ENCODE measurements around the gene SLC25A39.

SLC25A39 gene

GRCh38 chr17:44287651-44288050 is 37.0 kb downstream of the SLC25A39 start:
- H3K27ac Mint-ChIP-seq (ENCODE audit: low read depth): no peak overlapping the region
- no peaks in the 10 kb centered on the region for H3K9me3 Mint-ChIP-seq
- ATAC-seq (replicated peaks; ENCODE audit: extremely low read depth, poor library complexity, severe bottlenecking): no peak
- peaks cover 25% of the 10 kb centered on the region for H3K27me3 Mint-ChIP-seq
- H3K4me1 Mint-ChIP-seq: no peaks in the 10 kb centered on the region
- no peak overlapping the region for H3K4me3 Mint-ChIP-seq
- DNase-seq (ENCODE audit: low spot score in 2 of 2): no peak
- no peaks in the 10 kb centered on the region for H3K36me3 Mint-ChIP-seq (ENCODE audit: insufficient read depth)

- Mint-ChIP-seq H3K36me3 (ENCODE audit: insufficient read depth) (no peaks in the 10 kb centered on the region), H3K4me1 (peaks cover 12% of the 10 kb centered on the region), H3K27me3 (peaks cover 16% of the 10 kb centered on the region), H3K27ac (ENCODE audit: low read depth) (no peak overlapping the region), H3K9me3 (no peaks in the 10 kb centered on the region), H3K4me3 (no peak overlapping the region)
- DNase-seq (ENCODE audit: low spot score in 2 of 2): no peak
- ATAC-seq (replicated peaks; ENCODE audit: extremely low read depth, poor library complexity, severe bottlenecking): no peak
Observed at GRCh38 chr17:44284024-44284400, 40.6 kb downstream of the SLC25A39 start.

- Mint-ChIP-seq H3K9me3 (no peaks in the 10 kb centered on the region), H3K4me3 (no peak overlapping the region), H3K27me3 (peaks cover 11% of the 10 kb centered on the region), H3K4me1 (peaks cover 12% of the 10 kb centered on the region), H3K36me3 (ENCODE audit: insufficient read depth) (no peaks in the 10 kb centered on the region), H3K27ac (ENCODE audit: low read depth) (no peak overlapping the region)
- ATAC-seq (replicated peaks; ENCODE audit: extremely low read depth, poor library complexity, severe bottlenecking) (no peak), DNase-seq (ENCODE audit: low spot score in 2 of 2) (no peak)
Observed at GRCh38 chr17:44283344-44284023, 41.1 kb downstream of the SLC25A39 start.

- Mint-ChIP-seq H3K4me3 (no peak overlapping the region), H3K27ac (ENCODE audit: low read depth) (no peak overlapping the region), H3K27me3 (no peaks in the 10 kb centered on the region), H3K36me3 (ENCODE audit: insufficient read depth) (no peaks in the 10 kb centered on the region), H3K4me1 (peaks cover 12% of the 10 kb centered on the region), H3K9me3 (no peaks in the 10 kb centered on the region)
- no peak for ATAC-seq (replicated peaks; ENCODE audit: extremely low read depth, poor library complexity, severe bottlenecking)
- no peak for DNase-seq (ENCODE audit: low spot score in 2 of 2)
Observed at GRCh38 chr17:44282264-44282663, 42.4 kb downstream of the SLC25A39 start.

GRCh38 chr17:44281570-44281969 is 43.1 kb downstream of the SLC25A39 start:
- no peak overlapping the region for H3K4me3 Mint-ChIP-seq
- DNase-seq (ENCODE audit: low spot score in 2 of 2): no peak
- H3K9me3 Mint-ChIP-seq: no peaks in the 10 kb centered on the region
- H3K4me1 Mint-ChIP-seq: peaks cover 12% of the 10 kb centered on the region
- H3K27me3 Mint-ChIP-seq: no peaks in the 10 kb centered on the region
- H3K27ac Mint-ChIP-seq (ENCODE audit: low read depth): no peak overlapping the region
- no peaks in the 10 kb centered on the region for H3K36me3 Mint-ChIP-seq (ENCODE audit: insufficient read depth)
- no peak for ATAC-seq (replicated peaks; ENCODE audit: extremely low read depth, poor library complexity, severe bottlenecking)

GRCh38 chr17:44280392-44280937 is 44.2 kb downstream of the SLC25A39 start:
- Mint-ChIP-seq H3K36me3 (ENCODE audit: insufficient read depth) (no peaks in the 10 kb centered on the region), H3K4me1 (peaks cover 12% of the 10 kb centered on the region), H3K27ac (ENCODE audit: low read depth) (peak overlapping the region; percentile 41), H3K4me3 (no peak overlapping the region), H3K27me3 (peaks cover 2% of the 10 kb centered on the region), H3K9me3 (no peaks in the 10 kb centered on the region)
- no peak for ATAC-seq (replicated peaks; ENCODE audit: extremely low read depth, poor library complexity, severe bottlenecking)
- no peak for DNase-seq (ENCODE audit: low spot score in 2 of 2)

- DNase-seq (ENCODE audit: low spot score in 2 of 2) (peak in 1 of 2 donors; percentile 11), ATAC-seq (replicated peaks; ENCODE audit: extremely low read depth, poor library complexity, severe bottlenecking) (peak; percentile 52)
- Mint-ChIP-seq H3K4me1 (peaks cover 12% of the 10 kb centered on the region), H3K27ac (ENCODE audit: low read depth) (peak overlapping the region; percentile 41), H3K36me3 (ENCODE audit: insufficient read depth) (no peaks in the 10 kb centered on the region), H3K9me3 (no peaks in the 10 kb centered on the region), H3K27me3 (peaks cover 9% of the 10 kb centered on the region), H3K4me3 (no peak overlapping the region)
Observed at GRCh38 chr17:44279666-44280391, 44.8 kb downstream of the SLC25A39 start.

GRCh38 chr17:44279346-44279665 is 45.3 kb downstream of the SLC25A39 start:
- no peak overlapping the region for H3K27ac Mint-ChIP-seq (ENCODE audit: low read depth)
- H3K4me3 Mint-ChIP-seq: no peak overlapping the region
- H3K27me3 Mint-ChIP-seq: peaks cover 14% of the 10 kb centered on the region
- no peaks in the 10 kb centered on the region for H3K9me3 Mint-ChIP-seq
- DNase-seq (ENCODE audit: low spot score in 2 of 2) (no peak), ATAC-seq (replicated peaks; ENCODE audit: extremely low read depth, poor library complexity, severe bottlenecking) (no peak)
- H3K4me1 Mint-ChIP-seq: peaks cover 12% of the 10 kb centered on the region
- H3K36me3 Mint-ChIP-seq (ENCODE audit: insufficient read depth): no peaks in the 10 kb centered on the region

- peaks cover 13% of the 10 kb centered on the region for H3K4me1 Mint-ChIP-seq
- H3K4me3 Mint-ChIP-seq: no peak overlapping the region
- no peaks in the 10 kb centered on the region for H3K9me3 Mint-ChIP-seq
- ATAC-seq (replicated peaks; ENCODE audit: extremely low read depth, poor library complexity, severe bottlenecking): no peak
- DNase-seq (ENCODE audit: low spot score in 2 of 2): no peak
- no peaks in the 10 kb centered on the region for H3K36me3 Mint-ChIP-seq (ENCODE audit: insufficient read depth)
- H3K27ac Mint-ChIP-seq (ENCODE audit: low read depth): no peak overlapping the region
- peaks cover 17% of the 10 kb centered on the region for H3K27me3 Mint-ChIP-seq
Observed at GRCh38 chr17:44277976-44278375, 46.6 kb downstream of the SLC25A39 start.

GRCh38 chr17:44273607-44274006 is 51.0 kb downstream of the SLC25A39 start:
- DNase-seq (ENCODE audit: low spot score in 2 of 2) (no peak), ATAC-seq (replicated peaks; ENCODE audit: extremely low read depth, poor library complexity, severe bottlenecking) (no peak)
- Mint-ChIP-seq H3K4me1 (peaks cover 14% of the 10 kb centered on the region), H3K9me3 (no peaks in the 10 kb centered on the region), H3K36me3 (ENCODE audit: insufficient read depth) (no peaks in the 10 kb centered on the region), H3K27ac (ENCODE audit: low read depth) (no peak overlapping the region), H3K4me3 (no peak overlapping the region), H3K27me3 (peaks cover 32% of the 10 kb centered on the region)

- DNase-seq (ENCODE audit: low spot score in 2 of 2) (no peak), ATAC-seq (replicated peaks; ENCODE audit: extremely low read depth, poor library complexity, severe bottlenecking) (no peak)
- Mint-ChIP-seq H3K27me3 (peaks cover 32% of the 10 kb centered on the region), H3K4me3 (no peak overlapping the region), H3K4me1 (peaks cover 14% of the 10 kb centered on the region), H3K36me3 (ENCODE audit: insufficient read depth) (no peaks in the 10 kb centered on the region), H3K9me3 (no peaks in the 10 kb centered on the region), H3K27ac (ENCODE audit: low read depth) (no peak overlapping the region)
Observed at GRCh38 chr17:44272954-44273353, 51.7 kb downstream of the SLC25A39 start.

GRCh38 chr17:44272321-44272951 is 52.2 kb downstream of the SLC25A39 start:
- Mint-ChIP-seq H3K27ac (ENCODE audit: low read depth) (no peak overlapping the region), H3K4me3 (no peak overlapping the region), H3K9me3 (no peaks in the 10 kb centered on the region), H3K4me1 (peaks cover 14% of the 10 kb centered on the region), H3K27me3 (peaks cover 32% of the 10 kb centered on the region), H3K36me3 (ENCODE audit: insufficient read depth) (no peaks in the 10 kb centered on the region)
- no peak for ATAC-seq (replicated peaks; ENCODE audit: extremely low read depth, poor library complexity, severe bottlenecking)
- DNase-seq (ENCODE audit: low spot score in 2 of 2): no peak
